Bronchial epithelial cell (primary cell): Measurements from ENCODE around the gene CELA3A. TPM values are rescaled to one million over a fixed set of nuclear protein-coding genes. Genes with fewer than 3 reads are reported as not detected.

Experiments
- DNase-seq: peaks from one replicate; pipeline ENCODE4 v3.0.0-alpha.2; 2010; ENCODE audit warnings: low read depth
- FAIRE-seq: peaks from 2 replicates; lab custom pipeline; 2011; peaks lifted over from hg19 to GRCh38; lab: Jason Lieb, UNC
- H3K27me3 ChIP-seq: 2 replicates; pipeline ENCODE4 v1.5.1; 2011; ENCODE audit warnings: low read length; ENCODE audit not compliant: control insufficient read depth, insufficient read depth
- H3K36me3 ChIP-seq: 2 replicates; pipeline ENCODE4 v1.5.1; 2011; ENCODE audit warnings: low read length; ENCODE audit not compliant: control insufficient read depth, insufficient read depth
- H3K4me3 ChIP-seq: 2 replicates; pipeline ENCODE4 v1.5.1; 2011; ENCODE audit warnings: mild to moderate bottlenecking, low read depth, low read length, control low read depth
- total RNA-seq: library from RNA; depleted of rRNA; stranded (reverse); fragments of >200 nt; gene quantifications from 2 replicates; pipeline ENCODE4 v1.2.1, GENCODE V29; 2014
- TF ChIP-seq, protein P1 (sequence below): IDR thresholded peaks from 2 replicates; pipeline ENCODE4 v1.5.1; 2011; ENCODE audit warnings: mild to moderate bottlenecking, moderate library complexity, low read length, control low read depth, inconsistent platforms; ENCODE audit not compliant: insufficient read depth, severe bottlenecking

CELA3A gene
- total RNA-seq, 1 donor from 2014 or later, result not detected

- FAIRE-seq, result no peak
- Histone ChIP-seq H3K4me3 (no peak overlapping the region), H3K27me3 (no peaks in the 10 kb centered on the region), H3K36me3 (no peaks in the 10 kb centered on the region)
- no peak for DNase-seq
- TF ChIP-seq, protein P1, sequence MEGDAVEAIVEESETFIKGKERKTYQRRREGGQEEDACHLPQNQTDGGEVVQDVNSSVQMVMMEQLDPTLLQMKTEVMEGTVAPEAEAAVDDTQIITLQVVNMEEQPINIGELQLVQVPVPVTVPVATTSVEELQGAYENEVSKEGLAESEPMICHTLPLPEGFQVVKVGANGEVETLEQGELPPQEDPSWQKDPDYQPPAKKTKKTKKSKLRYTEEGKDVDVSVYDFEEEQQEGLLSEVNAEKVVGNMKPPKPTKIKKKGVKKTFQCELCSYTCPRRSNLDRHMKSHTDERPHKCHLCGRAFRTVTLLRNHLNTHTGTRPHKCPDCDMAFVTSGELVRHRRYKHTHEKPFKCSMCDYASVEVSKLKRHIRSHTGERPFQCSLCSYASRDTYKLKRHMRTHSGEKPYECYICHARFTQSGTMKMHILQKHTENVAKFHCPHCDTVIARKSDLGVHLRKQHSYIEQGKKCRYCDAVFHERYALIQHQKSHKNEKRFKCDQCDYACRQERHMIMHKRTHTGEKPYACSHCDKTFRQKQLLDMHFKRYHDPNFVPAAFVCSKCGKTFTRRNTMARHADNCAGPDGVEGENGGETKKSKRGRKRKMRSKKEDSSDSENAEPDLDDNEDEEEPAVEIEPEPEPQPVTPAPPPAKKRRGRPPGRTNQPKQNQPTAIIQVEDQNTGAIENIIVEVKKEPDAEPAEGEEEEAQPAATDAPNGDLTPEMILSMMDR, result no peak
Measured at GRCh38 chr1:22038036-22038435, 36.6 kb downstream of the CELA3A start.

DNA sequence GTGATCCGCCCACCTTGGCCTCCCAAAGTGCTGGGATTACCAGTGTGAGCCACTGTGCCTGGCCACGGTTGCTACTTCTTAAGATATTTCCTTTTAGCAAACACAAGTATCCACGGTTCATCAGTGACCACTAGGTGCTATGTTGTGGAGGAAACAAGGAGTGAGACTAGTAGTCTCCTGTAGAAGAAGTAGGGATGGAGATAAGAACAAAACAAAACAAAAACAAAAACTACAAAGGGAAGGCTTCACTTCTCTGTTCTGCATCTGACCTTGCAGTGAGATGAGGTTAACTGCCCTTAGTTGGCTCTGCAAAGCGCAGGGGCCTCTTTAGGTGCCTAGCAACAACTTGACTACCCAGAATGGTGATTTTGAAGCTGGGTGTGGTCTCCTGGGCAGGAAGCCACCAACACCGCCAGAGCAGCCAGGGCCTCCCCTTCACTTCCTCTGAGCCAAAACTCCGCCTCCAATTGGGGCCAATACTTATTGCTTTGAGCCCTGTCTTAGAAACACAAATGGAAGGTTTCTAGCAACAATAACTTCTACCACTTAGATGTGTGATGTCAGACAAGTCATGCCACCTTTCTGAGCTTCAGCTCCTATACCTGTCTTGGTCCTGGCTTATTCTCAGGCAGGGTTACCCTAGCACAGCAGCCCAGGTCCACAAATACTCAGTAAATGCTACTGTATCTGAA lies 38.3 kb downstream of the CELA3A start:
- no peaks in the 10 kb centered on the region for H3K36me3 ChIP-seq
- TF ChIP-seq, protein P1, result peak; percentile 8
- no peak overlapping the region for H3K4me3 ChIP-seq
- H3K27me3 ChIP-seq, result no peaks in the 10 kb centered on the region
- peak; percentile 73 for DNase-seq
- no peak for FAIRE-seq

GRCh38 chr1:22040286-22040623 lies 38.8 kb downstream of the CELA3A start:
- TF ChIP-seq, protein P1, result no peak
- Histone ChIP-seq H3K36me3 (no peaks in the 10 kb centered on the region), H3K27me3 (no peaks in the 10 kb centered on the region), H3K4me3 (no peak overlapping the region)
- FAIRE-seq, result no peak
- DNase-seq, result no peak

GRCh38 chr1:22041505-22041904 lies 40.0 kb downstream of the CELA3A start:
- Histone ChIP-seq H3K4me3 (no peak overlapping the region), H3K36me3 (no peaks in the 10 kb centered on the region), H3K27me3 (no peaks in the 10 kb centered on the region)
- FAIRE-seq (no peak), DNase-seq (peak; percentile 86)
- TF ChIP-seq, protein P1, result no peak

- no peaks in the 10 kb centered on the region for H3K36me3 ChIP-seq
- TF ChIP-seq, protein P1, result no peak
- no peak for FAIRE-seq
- H3K4me3 ChIP-seq, result no peak overlapping the region
- peak; percentile 94 for DNase-seq
- H3K27me3 ChIP-seq, result no peaks in the 10 kb centered on the region
Measured at GRCh38 chr1:22043198-22043769, 41.8 kb downstream of the CELA3A start.
